SK-N-SH treated with all-trans-retinoic acid at 6 μM for 48 hours (cell line): Measurements from ENCODE around the gene CTXN1.

Experiments
- ATAC-seq: fragments of 200-7000 bp; cut with Tn5 transposase; 3 replicates; pipeline ENCODE4 v1.9.1; 2020; ENCODE audit warnings: mild to moderate bottlenecking, moderate library complexity
- BACH2 ChIP-seq: fragments of 250-450 bp; sonication (Bioruptor Pico); IDR thresholded peaks from 2 replicates; pipeline ENCODE4 v1.9.0; 2021; ENCODE audit warnings: mild to moderate bottlenecking, borderline replicate concordance
- CREB5 ChIP-seq: fragments of 250-450 bp; sonication (Bioruptor Pico); IDR thresholded peaks from 2 replicates; pipeline ENCODE4 v1.5.1; 2020; ENCODE audit warnings: low read depth, mild to moderate bottlenecking, moderate library complexity
- ESRRG ChIP-seq: fragments of 250-450 bp; sonication (Bioruptor Pico); IDR thresholded peaks from 2 replicates; pipeline ENCODE4 v1.6.1; 2021; ENCODE audit warnings: mild to moderate bottlenecking
- GLIS3 ChIP-seq: fragments of 250-450 bp; sonication (Bioruptor Pico); IDR thresholded peaks from 2 replicates; pipeline ENCODE4 v1.5.0; 2020; ENCODE audit warnings: mild to moderate bottlenecking, moderate library complexity
- OSR1 ChIP-seq: fragments of 250-450 bp; sonication (Bioruptor Pico); IDR thresholded peaks from 2 replicates; pipeline ENCODE4 v1.8.0; 2022; ENCODE audit warnings: moderate library complexity, mild to moderate bottlenecking, inconsistent platforms
- POU6F1 ChIP-seq: fragments of 250-450 bp; sonication (Bioruptor Pico); IDR thresholded peaks from 2 replicates; pipeline ENCODE4 v1.8.0; 2021; ENCODE audit warnings: low read depth, mild to moderate bottlenecking, moderate library complexity, borderline replicate concordance
- PPARA ChIP-seq: fragments of 250-450 bp; sonication (Bioruptor Pico); IDR thresholded peaks from 2 replicates; pipeline ENCODE4 v1.5.0; 2020; ENCODE audit warnings: mild to moderate bottlenecking, borderline replicate concordance
- RARB ChIP-seq: fragments of 250-450 bp; sonication (Bioruptor Pico); IDR thresholded peaks from 2 replicates; pipeline ENCODE4 v1.8.0; 2021; ENCODE audit warnings: mild to moderate bottlenecking, moderate library complexity
- SNAI2 ChIP-seq: fragments of 250-450 bp; sonication (Bioruptor Pico); IDR thresholded peaks from 2 replicates; pipeline ENCODE4 v1.5.0; 2020; ENCODE audit warnings: mild to moderate bottlenecking, moderate library complexity
- TCF4 ChIP-seq: fragments of 250-450 bp; sonication (Bioruptor Pico); IDR thresholded peaks from 2 replicates; pipeline ENCODE4 v1.8.0; 2021; ENCODE audit warnings: mild to moderate bottlenecking, moderate library complexity, borderline replicate concordance
- TOX ChIP-seq: fragments of 250-450 bp; sonication (Bioruptor Pico); IDR thresholded peaks from 2 replicates; pipeline ENCODE4 v1.8.0; 2021; ENCODE audit warnings: mild to moderate bottlenecking, moderate library complexity, borderline replicate concordance
- ZC3H10 ChIP-seq: fragments of 250-450 bp; sonication (Bioruptor Pico); IDR thresholded peaks from 2 replicates; pipeline ENCODE4 v1.5.1; 2021; ENCODE audit warnings: mild to moderate bottlenecking, moderate library complexity
- ZFP3 ChIP-seq: fragments of 250-450 bp; sonication (Bioruptor Pico); IDR thresholded peaks from 2 replicates; pipeline ENCODE4 v1.5.0; 2020; ENCODE audit warnings: mild to moderate bottlenecking, moderate library complexity
- ZFP30 ChIP-seq: fragments of 450-650 bp; formaldehyde crosslinking; IDR thresholded peaks from 2 replicates; pipeline ENCODE4 v1.5.0; 2022; ENCODE audit warnings: mild to moderate bottlenecking, moderate library complexity
- ZNF565 ChIP-seq: fragments of 450-650 bp; formaldehyde crosslinking; conservative IDR thresholded peaks from 2 replicates; pipeline ENCODE4 v1.5.0; 2020; ENCODE audit warnings: low read depth, mild to moderate bottlenecking, moderate library complexity
- ZNF70 ChIP-seq: fragments of 450-650 bp; formaldehyde crosslinking; IDR thresholded peaks from 2 replicates; pipeline ENCODE4 v1.5.0; 2020; ENCODE audit warnings: mild to moderate bottlenecking, moderate library complexity
- ZNF8 ChIP-seq: fragments of 450-650 bp; formaldehyde crosslinking; IDR thresholded peaks from 2 replicates; pipeline ENCODE4 v1.5.0; 2020; ENCODE audit warnings: mild to moderate bottlenecking, moderate library complexity
- TF ChIP-seq, protein P1 (sequence below): fragments of 250-450 bp; sonication (Bioruptor Pico); IDR thresholded peaks from 2 replicates; pipeline ENCODE4 v1.5.0; 2020; ENCODE audit warnings: mild to moderate bottlenecking, moderate library complexity
- TF ChIP-seq, protein P2 (sequence below): fragments of 250-450 bp; sonication (Bioruptor Pico); IDR thresholded peaks from 2 replicates; pipeline ENCODE4 v1.5.1; 2021; ENCODE audit warnings: mild to moderate bottlenecking, moderate library complexity

Gene CTXN1

DNA sequence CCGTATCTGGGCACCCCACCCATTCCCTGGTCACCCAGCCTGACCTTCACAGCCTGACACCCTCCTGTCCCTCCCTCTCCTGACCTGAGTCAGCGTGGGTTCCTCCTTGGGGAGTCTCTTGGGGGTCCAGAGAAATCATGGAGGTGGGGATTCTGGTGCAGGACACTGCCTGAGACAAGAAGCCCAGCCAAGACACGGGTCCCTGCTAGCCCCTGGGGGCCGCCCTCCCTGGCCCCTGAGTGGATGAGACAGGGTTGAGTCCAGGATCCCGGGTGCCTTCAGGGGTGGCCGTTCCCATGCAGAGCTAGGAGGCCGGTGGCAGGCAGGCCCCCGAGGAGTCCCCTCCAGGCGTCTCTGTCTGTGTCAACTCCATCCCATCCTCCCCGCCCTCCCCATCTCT lies 20.7 kb downstream of the CTXN1 start (continued):
- TF ChIP-seq CREB5 (no peak), TOX (CRISPR knock-in tag) (no peak), ZNF70 (CRISPR knock-in tag) (no peak)
- TF ChIP-seq, all 23 proteins: peak for 0

DNA sequence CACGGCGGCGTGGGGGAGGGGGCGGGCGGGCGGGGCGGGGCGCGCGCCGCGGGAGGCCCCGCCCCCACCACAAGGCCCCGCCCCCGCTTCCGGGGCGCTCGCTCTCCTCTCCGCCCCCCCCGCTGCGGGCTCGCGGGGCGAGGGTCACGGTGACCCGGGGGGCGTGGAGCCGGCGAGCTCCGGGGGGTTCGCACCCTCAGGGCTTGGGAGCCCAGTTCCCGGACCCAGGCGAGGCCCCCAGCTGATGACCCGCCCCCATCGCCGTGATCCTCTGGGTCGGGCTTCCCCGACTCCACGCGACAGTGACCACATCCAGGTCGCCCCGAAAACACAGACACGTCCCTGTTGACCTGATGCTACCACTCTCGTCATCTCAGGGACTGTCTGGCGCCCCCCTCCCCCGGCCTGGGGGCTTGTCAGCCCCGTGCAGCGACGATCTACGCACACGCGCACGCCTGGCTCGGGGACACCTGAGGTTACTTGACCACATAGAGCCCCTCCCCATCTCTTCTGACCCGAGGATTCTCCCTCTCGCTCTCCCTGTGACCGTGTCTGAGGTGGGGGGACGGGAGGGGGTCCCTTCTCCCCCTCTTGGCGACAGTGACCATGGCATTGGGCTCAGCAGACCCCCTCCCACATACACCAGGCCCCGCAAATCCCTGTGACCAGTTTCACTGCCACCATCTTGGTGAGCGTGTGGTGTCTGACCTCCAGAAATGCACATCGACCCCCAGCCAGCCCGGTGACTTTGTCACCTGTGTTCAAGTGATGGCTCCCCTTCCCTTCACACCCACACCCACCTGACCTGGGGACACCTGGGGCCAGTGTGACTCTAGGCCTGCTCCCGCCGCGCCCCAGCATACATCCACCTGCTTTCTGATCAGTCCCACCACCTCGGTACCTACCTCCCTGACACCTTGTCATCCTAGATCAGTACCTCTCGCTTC lies 21.6 kb downstream of the CTXN1 start:
- peak; percentile 7; the same call in 2 of the 3 replicates for ATAC-seq
- TF ChIP-seq PPARA (CRISPR knock-in tag) (no peak), POU6F1 (no peak)

- ATAC-seq, result peak; percentile 84
- no peak for TF ChIP-seq ESRRG (CRISPR knock-in tag)
- TF ChIP-seq RARB (CRISPR knock-in tag), result no peak
- TF ChIP-seq GLIS3 (CRISPR knock-in tag), result no peak
- no peak for TF ChIP-seq TCF4 (CRISPR knock-in tag)
- no peak for TF ChIP-seq BACH2 (CRISPR knock-in tag)
- TF ChIP-seq CREB5, result no peak
- TF ChIP-seq, protein P1, sequence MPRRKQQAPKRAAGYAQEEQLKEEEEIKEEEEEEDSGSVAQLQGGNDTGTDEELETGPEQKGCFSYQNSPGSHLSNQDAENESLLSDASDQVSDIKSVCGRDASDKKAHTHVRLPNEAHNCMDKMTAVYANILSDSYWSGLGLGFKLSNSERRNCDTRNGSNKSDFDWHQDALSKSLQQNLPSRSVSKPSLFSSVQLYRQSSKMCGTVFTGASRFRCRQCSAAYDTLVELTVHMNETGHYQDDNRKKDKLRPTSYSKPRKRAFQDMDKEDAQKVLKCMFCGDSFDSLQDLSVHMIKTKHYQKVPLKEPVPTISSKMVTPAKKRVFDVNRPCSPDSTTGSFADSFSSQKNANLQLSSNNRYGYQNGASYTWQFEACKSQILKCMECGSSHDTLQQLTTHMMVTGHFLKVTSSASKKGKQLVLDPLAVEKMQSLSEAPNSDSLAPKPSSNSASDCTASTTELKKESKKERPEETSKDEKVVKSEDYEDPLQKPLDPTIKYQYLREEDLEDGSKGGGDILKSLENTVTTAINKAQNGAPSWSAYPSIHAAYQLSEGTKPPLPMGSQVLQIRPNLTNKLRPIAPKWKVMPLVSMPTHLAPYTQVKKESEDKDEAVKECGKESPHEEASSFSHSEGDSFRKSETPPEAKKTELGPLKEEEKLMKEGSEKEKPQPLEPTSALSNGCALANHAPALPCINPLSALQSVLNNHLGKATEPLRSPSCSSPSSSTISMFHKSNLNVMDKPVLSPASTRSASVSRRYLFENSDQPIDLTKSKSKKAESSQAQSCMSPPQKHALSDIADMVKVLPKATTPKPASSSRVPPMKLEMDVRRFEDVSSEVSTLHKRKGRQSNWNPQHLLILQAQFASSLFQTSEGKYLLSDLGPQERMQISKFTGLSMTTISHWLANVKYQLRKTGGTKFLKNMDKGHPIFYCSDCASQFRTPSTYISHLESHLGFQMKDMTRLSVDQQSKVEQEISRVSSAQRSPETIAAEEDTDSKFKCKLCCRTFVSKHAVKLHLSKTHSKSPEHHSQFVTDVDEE (CRISPR knock-in tag), result no peak
- no peak for TF ChIP-seq PPARA (CRISPR knock-in tag)
Observed at GRCh38 chr19:7903244-7904073, 22.5 kb downstream of the CTXN1 start, which contains the start of gene MAP2K7. Gene MAP2K7, plus strand, starts transcription at chr19:7903877. Its CDS starts 68 bp downstream, at chr19:7903945.

DNA sequence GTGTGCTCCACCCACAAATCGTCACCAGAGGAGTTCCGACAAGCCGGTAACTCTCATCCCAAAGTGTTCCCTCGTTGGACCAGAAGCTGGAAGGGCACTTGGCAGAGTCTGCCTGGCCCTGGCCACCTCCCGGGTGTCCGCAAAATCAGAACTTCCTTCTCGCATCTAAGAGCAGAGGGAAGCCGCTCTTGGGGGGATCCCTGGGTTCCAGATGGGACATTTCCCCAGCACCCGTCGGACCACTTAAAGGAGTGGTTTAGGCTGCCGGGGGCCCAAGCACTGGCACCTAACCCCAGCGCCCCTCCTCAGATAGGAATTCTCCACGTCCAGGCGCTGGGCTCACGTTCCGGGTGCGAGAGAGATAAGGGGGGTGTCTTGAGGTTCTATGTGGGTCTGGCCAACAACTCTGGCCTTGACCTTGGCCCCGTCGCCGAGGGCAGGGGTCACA lies 23.1 kb downstream of the CTXN1 start:
- no peak for ATAC-seq
- no peak for TF ChIP-seq BACH2 (CRISPR knock-in tag)
- TF ChIP-seq ESRRG (CRISPR knock-in tag), result no peak
- TF ChIP-seq CREB5, result no peak
- no peak for TF ChIP-seq ZNF565 (CRISPR knock-in tag)
- TF ChIP-seq ZFP3, result no peak
- TF ChIP-seq ZNF8, result no peak
- no peak for TF ChIP-seq SNAI2 (CRISPR knock-in tag)
- no peak for TF ChIP-seq RARB (CRISPR knock-in tag)
- TF ChIP-seq TOX (CRISPR knock-in tag), result no peak
- no peak for TF ChIP-seq ZFP30 (CRISPR knock-in tag)
- TF ChIP-seq OSR1 (CRISPR knock-in tag), result no peak
- TF ChIP-seq, protein P1 (CRISPR knock-in tag), result no peak
- TF ChIP-seq, protein P2, sequence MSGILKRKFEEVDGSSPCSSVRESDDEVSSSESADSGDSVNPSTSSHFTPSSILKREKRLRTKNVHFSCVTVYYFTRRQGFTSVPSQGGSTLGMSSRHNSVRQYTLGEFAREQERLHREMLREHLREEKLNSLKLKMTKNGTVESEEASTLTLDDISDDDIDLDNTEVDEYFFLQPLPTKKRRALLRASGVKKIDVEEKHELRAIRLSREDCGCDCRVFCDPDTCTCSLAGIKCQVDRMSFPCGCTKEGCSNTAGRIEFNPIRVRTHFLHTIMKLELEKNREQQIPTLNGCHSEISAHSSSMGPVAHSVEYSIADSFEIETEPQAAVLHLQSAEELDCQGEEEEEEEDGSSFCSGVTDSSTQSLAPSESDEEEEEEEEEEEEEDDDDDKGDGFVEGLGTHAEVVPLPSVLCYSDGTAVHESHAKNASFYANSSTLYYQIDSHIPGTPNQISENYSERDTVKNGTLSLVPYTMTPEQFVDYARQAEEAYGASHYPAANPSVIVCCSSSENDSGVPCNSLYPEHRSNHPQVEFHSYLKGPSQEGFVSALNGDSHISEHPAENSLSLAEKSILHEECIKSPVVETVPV (CRISPR knock-in tag), result no peak
- no peak for TF ChIP-seq ZC3H10 (CRISPR knock-in tag)
- no peak for TF ChIP-seq GLIS3 (CRISPR knock-in tag)
- TF ChIP-seq, all 23 proteins: peak for 0
